IMR-90 (cell line): ENCODE measurements around the gene OR10G2. TPM values are rescaled to one million over a fixed set of nuclear protein-coding genes. Genes with fewer than 3 reads are reported as not detected.

Experiments
- ATAC-seq: fragments of 200-7000 bp; cut with Tn5 transposase; 2 replicates; pipeline ENCODE4 v1.9.1; 2020; ENCODE audit warnings: low read depth, mild to moderate bottlenecking, moderate library complexity
- BruUV-seq: library from RNA; stranded (reverse); fragments of 400-500 nt; replicated peaks from 2 replicates; lab custom pipeline; 2021; lab: Mats Ljungman, UMichigan
- CTCF ChIA-PET: fragments of 300-600 bp; formaldehyde crosslinking; extraction: SDS; loops from one replicate; lab custom pipeline; 2021; ENCODE audit warnings: antibody characterized with exemption; lab: Yijun Ruan, JAX
- POLR2A ChIA-PET: fragments of 300-600 bp; sonication (Branson Sonifier 250); formaldehyde crosslinking; loops from one replicate; lab custom pipeline; 2022; ENCODE audit warnings: antibody characterized with exemption; ENCODE audit not compliant: unreplicated experiment; lab: Charles Lee
- DNase-seq: peaks from one replicate; pipeline ENCODE4 v3.0.0; 2013
- H2AFZ ChIP-seq: replicated peaks from 2 replicates; pipeline ENCODE3; 2013; ENCODE audit warnings: low read length, mild to moderate bottlenecking; ENCODE audit not compliant: poor library complexity
- H2AK5ac ChIP-seq: 2 replicates; pipeline ENCODE4 v1.6.1; 2013; ENCODE audit warnings: low read depth, low read length, inconsistent platforms
- H2AK9ac ChIP-seq: replicated peaks from 2 replicates; pipeline ENCODE3; 2013; ENCODE audit warnings: mild to moderate bottlenecking, low read depth, low read length, moderate library complexity; ENCODE audit not compliant: poor library complexity
- H2BK120ac ChIP-seq: 2 replicates; pipeline ENCODE4 v1.6.1; 2013; ENCODE audit warnings: low read depth, low read length, inconsistent platforms
- H2BK15ac ChIP-seq: 3 replicates; pipeline ENCODE4 v1.6.1; 2013; ENCODE audit warnings: low read depth, low read length, inconsistent platforms
- H2BK20ac ChIP-seq: 2 replicates; pipeline ENCODE4 v1.6.1; 2013; ENCODE audit warnings: low read depth, mild to moderate bottlenecking, inconsistent platforms, low read length, moderate library complexity
- H2BK5ac ChIP-seq: 2 replicates; pipeline ENCODE4 v1.6.1; 2013; ENCODE audit warnings: mild to moderate bottlenecking, low read depth, low read length, inconsistent platforms; ENCODE audit not compliant: poor library complexity, severe bottlenecking
- H3K14ac ChIP-seq: replicated peaks from 2 replicates; pipeline ENCODE4 v1.6.1; 2013; ENCODE audit warnings: low read depth, low read length, inconsistent platforms
- H3K18ac ChIP-seq: 2 replicates; pipeline ENCODE4 v1.6.1; 2013; ENCODE audit warnings: low read depth, low read length, control low read depth
- H3K23ac ChIP-seq: 2 replicates; pipeline ENCODE4 v1.6.1; 2013; ENCODE audit warnings: low read depth, low read length, inconsistent platforms
- H3K27ac ChIP-seq: 2 replicates; pipeline ENCODE4 v1.5.1; 2013; ENCODE audit warnings: mild to moderate bottlenecking, control low read depth, low read length; ENCODE audit not compliant: insufficient read depth
- H3K27me3 ChIP-seq: 2 replicates; pipeline ENCODE4 v1.6.1; 2013; ENCODE audit warnings: low read length; ENCODE audit not compliant: control insufficient read depth, insufficient read depth
- H3K36me3 ChIP-seq: 2 replicates; pipeline ENCODE4 v1.6.1; 2013; ENCODE audit warnings: low read length, mixed read lengths; ENCODE audit not compliant: control insufficient read depth, insufficient read depth
- H3K4ac ChIP-seq: 2 replicates; pipeline ENCODE4 v1.6.1; 2013; ENCODE audit warnings: low read depth, low read length, inconsistent platforms
- H3K4me1 ChIP-seq: 2 replicates; pipeline ENCODE4 v1.6.1; 2013; ENCODE audit warnings: low read length, mixed read lengths; ENCODE audit not compliant: control insufficient read depth, insufficient read depth
- H3K4me2 ChIP-seq: 2 replicates; pipeline ENCODE4 v1.6.1; 2013; ENCODE audit warnings: low read depth, mild to moderate bottlenecking, control low read depth, low read length, moderate library complexity
- H3K4me3 ChIP-seq: 2 replicates; pipeline ENCODE4 v1.5.1; 2013; ENCODE audit warnings: low read depth, mild to moderate bottlenecking, control low read depth, low read length, moderate library complexity; ENCODE audit not compliant: insufficient read depth
- H3K56ac ChIP-seq: 2 replicates; pipeline ENCODE4 v1.6.1; 2013; ENCODE audit warnings: low read length, inconsistent platforms; ENCODE audit not compliant: insufficient read depth; ENCODE audit errors: extremely low read depth
- H3K79me1 ChIP-seq, 2 experiments: 2 replicates each; pipeline ENCODE4 v1.6.1; 2013; ENCODE audit warnings: low read length in 2 of 2, inconsistent platforms in 1 of 2, low read depth in 1 of 2
- H3K9ac ChIP-seq: 2 replicates; pipeline ENCODE4 v1.6.1; 2013; ENCODE audit warnings: low read depth, low read length, control low read depth
- H3K9me1 ChIP-seq: 2 replicates; pipeline ENCODE4 v1.6.1; 2013; ENCODE audit warnings: low read length, inconsistent platforms; ENCODE audit not compliant: insufficient read depth
- H3K9me3 ChIP-seq: 2 replicates; pipeline ENCODE4 v1.6.1; 2013; ENCODE audit warnings: low read length; ENCODE audit not compliant: control insufficient read depth, insufficient read depth
- H4K20me1 ChIP-seq: 2 replicates; pipeline ENCODE4 v1.6.1; 2013; ENCODE audit warnings: low read length, inconsistent platforms; ENCODE audit not compliant: insufficient read depth
- H4K5ac ChIP-seq: 2 replicates; pipeline ENCODE4 v1.6.1; 2013; ENCODE audit warnings: mild to moderate bottlenecking, low read depth, low read length, control low read depth
- H4K8ac ChIP-seq, 2 experiments: 2 replicates each; pipeline ENCODE4 v1.6.1; 2013; ENCODE audit warnings: low read depth in 2 of 2, low read length in 2 of 2, control low read depth in 1 of 2, inconsistent platforms in 1 of 2
- H4K91ac ChIP-seq: 2 replicates; pipeline ENCODE4 v1.6.1; 2013; ENCODE audit warnings: low read depth, low read length, inconsistent platforms; ENCODE audit not compliant: insufficient read depth
- ELK1 ChIP-seq: fragments of 150-350 bp; IDR thresholded peaks from 2 replicates; pipeline ENCODE4 v1.6.1; 2016; ENCODE audit warnings: low read depth, mild to moderate bottlenecking, low read length, moderate library complexity, borderline replicate concordance
- MAFK ChIP-seq: IDR thresholded peaks from 2 replicates; pipeline ENCODE4 v1.6.1; 2012; ENCODE audit warnings: low read depth, low read length, improper control_type of control experiment
- MXI1 ChIP-seq: IDR thresholded peaks from 2 replicates; pipeline ENCODE4 v1.6.1; 2012; ENCODE audit warnings: low read depth, mild to moderate bottlenecking, low read length, moderate library complexity, borderline replicate concordance
- RAD21 ChIP-seq: IDR thresholded peaks from 2 replicates; pipeline ENCODE4 v1.6.1; 2012; ENCODE audit warnings: low read length, improper control_type of control experiment
- RFX5 ChIP-seq: IDR thresholded peaks from 2 replicates; pipeline ENCODE4 v1.8.0; 2012; ENCODE audit warnings: low read depth, mild to moderate bottlenecking, low read length, moderate library complexity
- SMC3 ChIP-seq: fragments of 150-350 bp; IDR thresholded peaks from 2 replicates; pipeline ENCODE4 v1.6.1; 2016; ENCODE audit warnings: low read depth, mild to moderate bottlenecking, antibody characterized with exemption, low read length, moderate library complexity
- USF2 ChIP-seq: fragments of 150-350 bp; IDR thresholded peaks from 2 replicates; pipeline ENCODE4 v1.6.1; 2017; ENCODE audit warnings: mild to moderate bottlenecking, antibody characterized with exemption, low read length, low read depth
- WGBS, 2 experiments: methylation state at CpG; one replicate each; pipeline versions ENCODE4 v1.1.5 to v1.1.7; 2013; ENCODE audit warnings: missing lambda C conversion rate in 2 of 2; ENCODE audit not compliant: insufficient read length in 1 of 2; ENCODE audit errors: extremely low coverage in 2 of 2; 5-methylcytosine and 5-hydroxymethylcytosine counted together
- dilution Hi-C: fragments of 300-500 bp; cut with HindIII; formaldehyde crosslinking; loops from one replicate; pipeline ENCODE4 v1.14.3; 2018; ENCODE audit warnings: low sequenced_read_pairs; ENCODE audit not compliant: unreplicated experiment
- in situ Hi-C: fragments of 300-500 bp; cut with MboI; formaldehyde crosslinking; loops from 3 replicates; pipeline ENCODE4 v1.14.3; 2019; ENCODE audit warnings: low sequenced_read_pairs, inconsistent platforms, mixed read lengths
- intact Hi-C: fragments of 100-400 bp; cut with micrococcal nuclease; formaldehyde crosslinking; loops from 2 replicates; pipeline ENCODE4 v1.10.0; 2022
- polyA plus RNA-seq, 3 experiments: library from polyadenylated mRNA; depleted of rRNA; stranded (reverse); fragments of >200 nt; gene quantifications; 2 replicates each; pipeline ENCODE4 v1.2.3, GENCODE V29; 2012; ENCODE audit warnings: low replicate concordance in 1 of 3
- total RNA-seq: library from RNA; depleted of rRNA; stranded (reverse); fragments of >200 nt; gene quantifications from 2 replicates; pipeline ENCODE4 v1.2.3, GENCODE V29; 2012

The OR10G2 gene
- total and polyA plus RNA-seq, 2 of the 4 experiments (the other 2 are of a cell fraction): not detected

- no peaks in the 10 kb centered on the region for H3K4me1 ChIP-seq
- H3K18ac ChIP-seq: no peak overlapping the region
- H4K8ac ChIP-seq: no peak overlapping the region
- H3K14ac ChIP-seq: no peak overlapping the region
- H3K56ac ChIP-seq: no peak overlapping the region
- no peak for ATAC-seq
- ChIA-PET CTCF (no interaction called here), POLR2A (no interaction called here)
- H3K9me1 ChIP-seq: no peaks in the 10 kb centered on the region
- H3K4ac ChIP-seq: no peak overlapping the region
- H2BK20ac ChIP-seq: no peak overlapping the region
- H3K9ac ChIP-seq: no peak overlapping the region
- no peaks in the 10 kb centered on the region for H3K79me1 ChIP-seq
- no peak overlapping the region for H3K23ac ChIP-seq
- no peak overlapping the region for H3K4me2 ChIP-seq
- H2BK15ac ChIP-seq: no peak overlapping the region
- no peak for TF ChIP-seq SMC3
- no peak for TF ChIP-seq RFX5
- TF ChIP-seq MXI1: no peak
- TF ChIP-seq MAFK: no peak
- no peak for TF ChIP-seq RAD21
- TF ChIP-seq USF2: no peak
- no peak for TF ChIP-seq ELK1
- no TSS peak for BruUV-seq
- no peak overlapping the region for H4K5ac ChIP-seq
- H3K27me3 ChIP-seq: no peaks in the 10 kb centered on the region; the same call in 1 of the 2 replicates
- no peaks in the 10 kb centered on the region for H4K20me1 ChIP-seq
- dilution Hi-C loops (no loop called here), in situ Hi-C loops (no loop called here), intact Hi-C loops (no loop called here)
- no peak overlapping the region for H3K27ac ChIP-seq
- DNase-seq: no peak
- WGBS, 2 experiments: no CpG with 5 or more reads among the region's 1 CpG
- no peaks in the 10 kb centered on the region for H3K36me3 ChIP-seq
- H3K4me3 ChIP-seq: no peak overlapping the region
- H2AK9ac ChIP-seq: no peak overlapping the region
- H2BK5ac ChIP-seq: no peak overlapping the region
- H2AK5ac ChIP-seq: no peak overlapping the region
- no peak overlapping the region for H2AFZ ChIP-seq
- no peaks in the 10 kb centered on the region for H3K9me3 ChIP-seq
- H4K91ac ChIP-seq: no peak overlapping the region
- no peak overlapping the region for H2BK120ac ChIP-seq
These were observed 22.2 kb upstream of the OR10G2 start for GRCh38 chr14:21656980-21657379.
